ENCODE measurements around the gene PRPF38B. TPM values are rescaled to one million over a fixed set of nuclear protein-coding genes. Genes with fewer than 3 reads are reported as not detected.

PRPF38B gene
- total RNA-seq, 3 donors from 2014 or later: 26.9 to 40.8 (median 32.8) TPM

- Histone ChIP-seq H3K4me1 (no peaks in the 10 kb centered on the region), H3K27me3 (no peaks in the 10 kb centered on the region), H3K36me3 (no peaks in the 10 kb centered on the region), H3K4me3 (no peak overlapping the region), H3K9me3 (no peaks in the 10 kb centered on the region), H3K27ac (no peak overlapping the region)
- DNase-seq (ENCODE audit: low spot score in 2 of 2): no peak
- intact Hi-C loops (cut with DNase I; ENCODE audit: low total_unique reads): no loop called here
- TF ChIP-seq POLR2AphosphoS5 (IDR thresholded peaks at IDR 0.05): no peak
- no peak for TF ChIP-seq CTCF (IDR thresholded peaks at IDR 0.05)
- TF ChIP-seq POLR2A (IDR thresholded peaks at IDR 0.05): no peak
Measured at GRCh38 chr1:108722292-108722691, 30.2 kb downstream of the PRPF38B start.

GRCh38 chr1:108725906-108726305 lies 33.8 kb downstream of the PRPF38B start:
- TF ChIP-seq POLR2AphosphoS5 (IDR thresholded peaks at IDR 0.05) (no peak), CTCF (IDR thresholded peaks at IDR 0.05) (no peak), POLR2A (IDR thresholded peaks at IDR 0.05) (no peak)
- intact Hi-C loops (cut with DNase I; ENCODE audit: low total_unique reads): no loop called here
- no peak for DNase-seq (ENCODE audit: low spot score in 2 of 2)
- Histone ChIP-seq H3K9me3 (no peaks in the 10 kb centered on the region), H3K4me1 (no peaks in the 10 kb centered on the region), H3K27me3 (no peaks in the 10 kb centered on the region), H3K4me3 (no peak overlapping the region), H3K27ac (no peak overlapping the region), H3K36me3 (no peaks in the 10 kb centered on the region)

- intact Hi-C loops (cut with DNase I; ENCODE audit: low total_unique reads): no loop called here
Measured at GRCh38 chr1:108728327-108728923, 36.3 kb downstream of the PRPF38B start.

GRCh38 chr1:108729481-108729880 lies 37.4 kb downstream of the PRPF38B start:
- intact Hi-C loops (cut with DNase I; ENCODE audit: low total_unique reads): no loop called here
- TF ChIP-seq CTCF (IDR thresholded peaks at IDR 0.05) (no peak), POLR2AphosphoS5 (IDR thresholded peaks at IDR 0.05) (no peak)

More at GRCh38 chr1:108728327-108728923, 36.3 kb downstream of the PRPF38B start:
- Histone ChIP-seq H3K4me1 (no peaks in the 10 kb centered on the region), H3K27me3 (no peaks in the 10 kb centered on the region), H3K4me3 (no peak overlapping the region), H3K36me3 (no peaks in the 10 kb centered on the region), H3K9me3 (no peaks in the 10 kb centered on the region), H3K27ac (no peak overlapping the region)
- DNase-seq (ENCODE audit: low spot score in 2 of 2): no peak
- TF ChIP-seq POLR2A (IDR thresholded peaks at IDR 0.05): no peak
- no peak for TF ChIP-seq CTCF (IDR thresholded peaks at IDR 0.05)
- no peak for TF ChIP-seq POLR2AphosphoS5 (IDR thresholded peaks at IDR 0.05)

GRCh38 chr1:108732398-108732797 lies 40.3 kb downstream of the PRPF38B start:
- no peak overlapping the region for H3K27ac ChIP-seq
- H3K9me3 ChIP-seq: no peaks in the 10 kb centered on the region
- no peaks in the 10 kb centered on the region for H3K27me3 ChIP-seq
- no peaks in the 10 kb centered on the region for H3K36me3 ChIP-seq
- H3K4me1 ChIP-seq: no peaks in the 10 kb centered on the region
- intact Hi-C loops (cut with DNase I; ENCODE audit: low total_unique reads): no loop called here
- H3K4me3 ChIP-seq: no peak overlapping the region
- no peak for TF ChIP-seq POLR2AphosphoS5 (IDR thresholded peaks at IDR 0.05)
- DNase-seq (ENCODE audit: low spot score in 2 of 2): no peak

More at GRCh38 chr1:108729481-108729880, 37.4 kb downstream of the PRPF38B start:
- Histone ChIP-seq H3K9me3 (no peaks in the 10 kb centered on the region), H3K27me3 (no peaks in the 10 kb centered on the region), H3K36me3 (no peaks in the 10 kb centered on the region), H3K4me1 (no peaks in the 10 kb centered on the region), H3K4me3 (no peak overlapping the region), H3K27ac (no peak overlapping the region)
- DNase-seq (ENCODE audit: low spot score in 2 of 2): no peak
